RWPE1 (cell line): ENCODE measurements around the gene SLC45A2.

Source experiments
- CTCF ChIA-PET: fragments of 350-600 bp; sonication (Branson Sonifier 250); formaldehyde crosslinking; extraction: SDS; loops from one replicate; lab custom pipeline; 2021; lab: Yijun Ruan, JAX
- POLR2A ChIA-PET: fragments of 400-600 bp; formaldehyde crosslinking; extraction: SDS; loops from one replicate; lab custom pipeline; 2020; ENCODE audit warnings: antibody characterized with exemption; ENCODE audit not compliant: low non-redundant PET; lab: Yijun Ruan, JAX
- DNase-seq: peaks from one replicate; pipeline ENCODE4 v3.0.0; 2012; ENCODE audit warnings: low spot score
- H3K27ac ChIP-seq: fragments of 450-650 bp; 2 replicates; pipeline ENCODE4 v1.5.1; 2017
- CTCF ChIP-seq: fragments of 450-650 bp; conservative IDR thresholded peaks from 2 replicates; pipeline ENCODE4 v1.5.1; 2017; ENCODE audit warnings: low read depth, mild to moderate bottlenecking

The SLC45A2 gene

GRCh38 chr5:33995865-33996264 lies 11.4 kb upstream of the SLC45A2 start:
- CTCF ChIA-PET = no interaction called here
- no peak for TF ChIP-seq CTCF
- DNase-seq = no peak
- H3K27ac ChIP-seq = no peak overlapping the region
- POLR2A ChIA-PET = no interaction called here

- DNase-seq = no peak
- ChIA-PET POLR2A (no interaction called here), CTCF (interaction anchor here (0.8 kb wide), 1 partner anchor 23 kb away, joined by 3 read pairs; no protein-coding TSS in a partner anchor)
- no peak for TF ChIP-seq CTCF
- H3K27ac ChIP-seq = no peak overlapping the region
These were observed 10.4 kb upstream of the SLC45A2 start for GRCh38 chr5:33994845-33995244.

GRCh38 chr5:33992864-33993263 lies 8.4 kb upstream of the SLC45A2 start:
- H3K27ac ChIP-seq = no peak overlapping the region
- ChIA-PET POLR2A (no interaction called here), CTCF (no interaction called here)
- no peak for DNase-seq
- no peak for TF ChIP-seq CTCF

- DNase-seq = no peak
- CTCF ChIA-PET = no interaction called here
- POLR2A ChIA-PET = no interaction called here
- no peak for TF ChIP-seq CTCF
- no peak overlapping the region for H3K27ac ChIP-seq
These were observed 954 bp upstream of the SLC45A2 start for GRCh38 chr5:33985447-33985846.

GRCh38 chr5:33984178-33984577 lies 315 bp downstream of the SLC45A2 start:
- H3K27ac ChIP-seq = no peak overlapping the region
- DNase-seq = no peak
- ChIA-PET POLR2A (no interaction called here), CTCF (no interaction called here)
- TF ChIP-seq CTCF = no peak

- no peak for DNase-seq
- no peak for TF ChIP-seq CTCF
- POLR2A ChIA-PET = no interaction called here
- no peak overlapping the region for H3K27ac ChIP-seq
- CTCF ChIA-PET = no interaction called here
These were observed 2.9 kb downstream of the SLC45A2 start for GRCh38 chr5:33981408-33982162.
